ENCODE measurements around the gene GSTM3. TPM values are rescaled to one million over a fixed set of nuclear protein-coding genes. Genes with fewer than 3 reads are reported as not detected.

GSTM3 gene
- total RNA-seq, 6 donors from 2014 or later: 4.9 to 23.3 (median 11.2) TPM

- Histone ChIP-seq H3K4me3 (no peak overlapping the region), H3K36me3 (no peaks in the 10 kb centered on the region), H3K9me3 (no peaks in the 10 kb centered on the region), H3K27me3 (no peaks in the 10 kb centered on the region), H3K27ac (no peak overlapping the region), H3K4me1 (no peaks in the 10 kb centered on the region)
- ATAC-seq (ENCODE audit: low FRiP score in 2 of 2) (no peak), DNase-seq (no peak)
- TF ChIP-seq CTCF (IDR thresholded peaks at IDR 0.05): no peak
- TF ChIP-seq EP300 (IDR thresholded peaks at IDR 0.05): no peak
- no peak for TF ChIP-seq POLR2AphosphoS5 (IDR thresholded peaks at IDR 0.05)
- TF ChIP-seq POLR2A (IDR thresholded peaks at IDR 0.05): no peak
- WGBS, 2 donors: 78 to 85% methylated on average over 7 of the region's 7 CpGs
Measured at GRCh38 chr1:109728870-109729269, 12.0 kb downstream of the GSTM3 start.

DNA sequence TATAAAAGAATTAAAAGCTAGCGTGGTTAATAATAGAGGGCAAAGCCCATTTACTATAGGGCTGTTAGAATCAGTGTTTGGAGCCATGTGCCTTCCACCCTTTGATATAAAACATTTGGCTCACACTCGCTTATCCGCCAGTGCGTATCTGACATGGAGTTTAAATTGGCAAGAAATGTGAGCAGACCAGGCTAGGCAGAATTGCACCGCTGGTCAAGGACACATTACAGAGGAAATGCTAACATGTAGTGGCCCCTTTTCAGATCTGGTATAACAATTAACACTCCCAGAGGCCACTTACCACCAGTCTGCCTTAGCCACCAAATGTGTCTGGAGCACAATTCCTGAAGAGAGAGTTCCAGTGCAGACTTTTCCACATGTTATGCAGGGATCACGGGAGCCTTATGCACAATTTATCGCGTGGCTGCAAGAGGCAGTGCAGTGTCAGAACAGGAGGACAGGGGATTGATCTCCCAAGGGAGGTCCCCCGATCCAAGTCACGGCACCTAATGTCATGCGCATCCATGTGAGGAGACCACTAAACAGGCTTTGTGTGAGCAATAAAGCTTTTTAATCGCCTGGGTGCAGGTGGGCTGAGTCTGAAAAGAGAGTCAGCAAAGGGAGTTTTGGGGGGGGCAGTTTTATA lies 14.0 kb downstream of the GSTM3 start:
- Histone ChIP-seq H3K4me1 (no peaks in the 10 kb centered on the region), H3K9me3 (no peaks in the 10 kb centered on the region), H3K36me3 (no peaks in the 10 kb centered on the region), H3K27ac (no peak overlapping the region), H3K4me3 (no peak overlapping the region), H3K27me3 (no peaks in the 10 kb centered on the region)
- ATAC-seq (ENCODE audit: low FRiP score in 2 of 2): no peak
- 94 to 96% methylated on average over 12 of the region's 12 CpGs for WGBS, 2 donors
- no peak for DNase-seq
- no peak for TF ChIP-seq EP300 (IDR thresholded peaks at IDR 0.05)
- TF ChIP-seq POLR2A (IDR thresholded peaks at IDR 0.05): no peak

DNA sequence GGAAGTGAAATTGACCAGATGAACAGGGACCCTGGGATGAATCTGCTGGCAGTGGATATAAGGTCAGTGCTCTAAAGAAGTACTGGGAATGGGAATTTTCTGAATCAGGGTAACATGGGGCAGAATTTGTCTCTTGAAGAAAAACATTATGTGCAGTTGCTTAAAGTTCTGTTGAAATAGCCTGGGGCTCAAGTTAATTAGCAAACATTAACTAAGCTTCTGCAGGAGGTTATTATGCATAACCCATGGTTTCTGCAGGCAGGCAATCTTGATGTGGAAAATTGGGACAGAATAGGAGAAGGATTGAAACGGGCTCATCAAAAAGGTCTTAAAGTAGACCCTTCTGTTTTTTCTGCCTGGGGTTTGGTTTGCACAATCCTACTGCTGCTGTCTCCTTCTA lies 14.8 kb downstream of the GSTM3 start:
- Histone ChIP-seq H3K27me3 (no peaks in the 10 kb centered on the region), H3K27ac (no peak overlapping the region), H3K9me3 (no peaks in the 10 kb centered on the region), H3K4me3 (no peak overlapping the region), H3K36me3 (no peaks in the 10 kb centered on the region), H3K4me1 (no peaks in the 10 kb centered on the region)
- no peak for ATAC-seq (ENCODE audit: low FRiP score in 2 of 2)
- 86 to 93% methylated on average over 1 of the region's 1 CpG for whole genome bisulfite sequencing, 2 donors
- TF ChIP-seq POLR2A (IDR thresholded peaks at IDR 0.05) (no peak), CTCF (IDR thresholded peaks at IDR 0.05) (no peak), POLR2AphosphoS5 (IDR thresholded peaks at IDR 0.05) (no peak), EP300 (IDR thresholded peaks at IDR 0.05) (no peak)
- DNase-seq: no peak

GRCh38 chr1:109725510-109725909 lies 15.3 kb downstream of the GSTM3 start:
- H3K4me3 ChIP-seq: no peak overlapping the region
- no peaks in the 10 kb centered on the region for H3K36me3 ChIP-seq
- TF ChIP-seq POLR2A (IDR thresholded peaks at IDR 0.05): no peak
- H3K27ac ChIP-seq: no peak overlapping the region
- WGBS, 2 donors: 71 to 85% methylated on average over 4 of the region's 4 CpGs
- H3K9me3 ChIP-seq: no peaks in the 10 kb centered on the region
- no peaks in the 10 kb centered on the region for H3K27me3 ChIP-seq
- ATAC-seq (ENCODE audit: low FRiP score in 2 of 2): no peak
- H3K4me1 ChIP-seq: no peaks in the 10 kb centered on the region
- no peak for DNase-seq

- WGBS, 2 donors: 92 to 94% methylated on average over 5 of the region's 5 CpGs
- no peaks in the 10 kb centered on the region for H3K36me3 ChIP-seq
- no peak overlapping the region for H3K27ac ChIP-seq
- DNase-seq (no peak), ATAC-seq (ENCODE audit: low FRiP score in 2 of 2) (no peak)
- H3K9me3 ChIP-seq: no peaks in the 10 kb centered on the region
- no peaks in the 10 kb centered on the region for H3K4me1 ChIP-seq
- no peaks in the 10 kb centered on the region for H3K27me3 ChIP-seq
- no peak for TF ChIP-seq POLR2A (IDR thresholded peaks at IDR 0.05)
- TF ChIP-seq EP300 (IDR thresholded peaks at IDR 0.05): no peak
- TF ChIP-seq POLR2AphosphoS5 (IDR thresholded peaks at IDR 0.05): no peak
- TF ChIP-seq CTCF (IDR thresholded peaks at IDR 0.05): no peak
- H3K4me3 ChIP-seq: no peak overlapping the region
Measured at GRCh38 chr1:109724933-109725332, 15.9 kb downstream of the GSTM3 start.

All from upper lobe of left lung (tissue), 6 donors.